HG03558 (cell line): Measurements from ENCODE around the gene SLC17A2.
"Not testable (repeated sequence)": the region's sequence is repeated elsewhere in the genome, so short reads cannot be mapped to it uniquely, and the experiment has no call there.

Experiments used
- ATAC-seq: cut with Tn5 transposase; IDR thresholded peaks from one replicate; pipeline ENCODE4 v1.9.1; 2021; ENCODE audit warnings: moderate number of reproducible peaks; ENCODE audit not compliant: unreplicated experiment; ENCODE audit errors: extremely low read depth

The SLC17A2 gene

GRCh38 chr6:25953733-25954132 is 23.2 kb upstream of the SLC17A2 start:
- no peak for ATAC-seq

GRCh38 chr6:25952535-25952934 is 22.0 kb upstream of the SLC17A2 start:
- no peak for ATAC-seq

GRCh38 chr6:25951296-25952032 is 21.0 kb upstream of the SLC17A2 start:
- no peak for ATAC-seq

GRCh38 chr6:25950297-25950696 is 19.8 kb upstream of the SLC17A2 start:
- no peak for ATAC-seq

GRCh38 chr6:25949695-25950094 is 19.2 kb upstream of the SLC17A2 start:
- ATAC-seq = no peak

DNA sequence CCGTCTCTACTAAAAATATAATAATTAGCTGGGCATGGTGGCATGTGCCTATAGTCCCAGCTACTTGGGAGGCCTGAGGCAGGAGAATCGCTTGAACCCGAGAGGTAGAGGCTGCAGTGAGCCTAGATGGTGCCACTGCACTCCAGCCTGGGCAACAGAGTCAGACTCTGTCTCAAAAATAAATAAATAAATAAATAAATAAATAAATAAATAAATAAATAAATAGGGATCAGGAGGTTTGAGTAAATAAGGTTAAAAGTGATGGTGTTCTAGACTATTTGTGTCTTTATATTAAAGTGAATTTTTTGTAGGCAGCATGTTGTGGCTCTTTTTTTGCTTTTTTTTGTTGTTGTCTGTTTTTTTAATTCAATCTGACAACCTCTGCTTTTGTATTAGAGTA is 17.0 kb upstream of the SLC17A2 start:
- ATAC-seq = not testable (repeated sequence)

DNA sequence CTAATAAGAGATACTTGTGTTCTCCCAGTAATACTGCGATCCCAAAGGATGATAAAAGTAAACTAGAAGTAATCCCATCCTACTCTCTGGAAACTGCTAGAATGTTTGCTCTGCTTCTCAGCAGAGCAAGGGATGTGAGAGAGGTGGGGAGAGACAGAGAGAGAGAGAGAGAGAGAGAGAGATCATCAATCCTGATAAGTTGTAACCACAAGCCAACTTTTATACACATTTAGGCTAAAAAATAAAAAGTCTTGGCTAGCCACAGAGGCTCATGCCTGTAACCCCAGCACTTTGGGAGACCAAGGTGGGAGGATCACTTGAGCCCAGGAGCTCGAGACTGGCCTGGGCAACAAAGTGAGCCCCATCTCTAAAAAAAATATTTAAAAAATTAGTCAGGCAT is 16.1 kb upstream of the SLC17A2 start:
- no peak for ATAC-seq

DNA sequence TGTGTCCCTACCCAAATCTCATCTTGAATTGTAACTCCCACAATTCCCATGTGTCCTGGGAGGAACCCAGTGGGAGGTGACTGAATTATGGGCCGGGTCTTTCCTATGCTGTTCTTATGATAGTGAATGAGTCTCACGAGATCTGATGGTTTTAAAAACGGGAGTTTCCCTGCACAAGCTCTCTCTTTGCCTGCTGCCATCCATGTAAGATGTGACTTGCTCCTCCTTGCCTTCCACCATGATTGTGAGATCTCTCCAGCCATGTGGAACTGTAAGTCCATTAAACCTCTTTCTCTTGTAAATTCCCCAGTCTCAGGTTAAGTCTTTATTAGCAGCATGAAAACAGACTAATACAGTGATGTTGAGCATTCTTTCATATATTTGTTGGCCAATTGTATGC is 15.2 kb upstream of the SLC17A2 start:
- not testable (repeated sequence) for ATAC-seq

DNA sequence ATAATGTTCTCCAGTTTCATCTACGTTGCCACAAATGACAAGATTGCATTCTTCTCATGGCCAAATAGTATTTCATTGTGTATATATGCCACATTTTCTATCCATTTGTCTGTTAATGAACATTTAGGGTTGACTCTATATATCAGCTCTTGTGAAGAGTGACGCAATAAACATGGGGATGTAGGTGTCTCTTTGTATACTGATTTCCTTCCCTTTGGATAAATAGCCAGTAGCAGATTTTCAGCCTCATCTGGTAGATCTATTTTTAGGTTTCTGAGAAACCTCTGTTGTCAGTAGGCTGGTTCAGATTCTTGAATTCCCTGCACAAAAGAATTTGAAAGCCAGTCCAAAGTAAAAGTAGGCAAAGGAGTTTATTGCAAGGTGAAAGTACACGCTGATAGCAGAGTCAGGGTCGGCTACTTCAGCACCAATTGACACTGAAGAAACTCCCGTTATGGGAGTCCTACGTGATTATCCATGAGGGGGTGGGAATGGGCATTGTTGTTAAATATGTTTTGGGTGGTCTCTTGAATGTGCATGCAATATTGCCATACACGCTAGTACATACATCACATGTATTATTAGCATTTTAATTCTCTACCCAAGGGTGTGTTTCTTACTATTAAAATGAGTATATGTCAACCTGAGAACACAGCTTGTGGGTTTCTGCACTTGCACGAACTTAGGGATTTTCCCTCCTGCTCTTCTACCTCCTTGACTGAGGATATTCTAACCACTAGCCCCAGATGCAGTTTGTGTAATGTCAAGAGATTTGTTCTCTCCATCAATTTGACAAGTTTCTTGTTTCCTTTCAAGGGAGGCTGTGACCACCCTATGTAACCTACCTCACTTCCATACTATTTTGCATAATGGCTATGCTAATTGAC is 14.4 kb upstream of the SLC17A2 start:
- peak; percentile 85 for ATAC-seq

DNA sequence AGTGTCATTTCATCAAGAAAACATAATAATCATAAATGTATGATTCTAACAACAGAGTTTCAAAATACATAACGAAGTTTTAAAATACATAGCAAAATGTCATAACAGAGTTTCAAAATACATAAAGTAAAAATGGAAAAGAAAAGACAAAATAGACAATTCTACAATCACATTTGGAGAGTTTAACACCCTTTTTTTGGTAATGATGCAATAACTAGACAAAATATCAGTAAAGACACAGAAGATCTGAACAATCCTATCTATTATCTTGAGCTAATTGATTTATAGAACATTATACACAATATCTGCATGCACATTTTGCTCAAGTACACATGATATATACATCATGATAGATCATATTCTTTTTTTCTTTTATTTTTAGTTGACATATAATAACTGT is 13.4 kb upstream of the SLC17A2 start:
- ATAC-seq = no peak

DNA sequence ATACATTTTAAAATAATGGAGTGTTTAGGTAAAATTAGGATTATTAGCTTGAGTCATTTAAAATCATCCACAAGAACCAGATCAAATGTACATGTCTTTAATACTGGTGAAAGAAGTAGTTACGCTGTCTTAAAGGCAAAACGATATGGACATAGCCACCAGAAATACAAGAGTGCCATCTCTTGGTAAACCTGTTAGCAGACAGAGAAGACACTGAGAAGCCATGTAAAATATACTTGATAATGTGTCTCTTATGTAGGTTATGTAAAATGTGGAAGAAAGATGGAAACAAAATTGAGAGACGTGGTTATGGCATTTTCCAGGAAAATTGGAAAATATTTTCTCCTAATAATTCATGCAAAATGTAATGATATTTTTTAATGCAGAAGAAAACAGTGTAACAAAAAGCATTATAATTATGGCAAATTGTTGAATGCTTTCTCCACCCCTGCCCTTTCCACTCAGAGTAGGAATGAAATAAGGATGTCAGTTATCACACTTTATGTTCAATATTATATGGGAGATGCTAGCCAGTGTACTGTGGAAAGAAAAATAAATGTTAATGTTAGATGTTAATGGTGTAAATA is 12.2 kb upstream of the SLC17A2 start:
- no peak for ATAC-seq

- ATAC-seq = no peak
Measured at GRCh38 chr6:25939593-25939992, 9.1 kb upstream of the SLC17A2 start.

GRCh38 chr6:25935953-25936352 is 5.5 kb upstream of the SLC17A2 start:
- no peak for ATAC-seq

DNA sequence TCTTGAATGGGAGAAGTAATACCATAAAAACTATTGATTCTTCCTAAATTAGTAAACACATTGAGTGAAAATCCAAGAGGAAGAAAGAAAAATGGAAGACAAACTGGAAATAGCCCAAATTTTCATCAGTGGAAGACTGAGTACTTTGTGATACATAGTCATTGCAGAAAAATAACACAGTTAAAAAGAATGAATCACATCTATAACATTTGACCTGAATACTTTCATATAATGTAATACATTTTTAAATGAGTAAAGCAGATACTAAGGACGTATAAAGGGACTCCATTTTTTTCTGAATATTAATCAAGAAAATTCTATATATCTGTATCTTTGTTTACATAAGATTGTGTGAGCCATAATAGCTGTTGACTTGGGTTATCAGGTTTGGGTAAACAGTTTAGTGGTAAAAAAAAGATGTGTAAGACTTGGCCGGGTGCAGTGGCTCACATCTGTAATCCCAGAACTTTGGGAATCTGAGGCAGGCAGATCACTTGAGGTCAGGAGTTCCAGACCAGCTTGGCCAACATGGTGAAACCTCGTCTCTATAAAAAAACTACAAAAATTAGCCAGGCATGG is 4.3 kb upstream of the SLC17A2 start:
- ATAC-seq = no peak

DNA sequence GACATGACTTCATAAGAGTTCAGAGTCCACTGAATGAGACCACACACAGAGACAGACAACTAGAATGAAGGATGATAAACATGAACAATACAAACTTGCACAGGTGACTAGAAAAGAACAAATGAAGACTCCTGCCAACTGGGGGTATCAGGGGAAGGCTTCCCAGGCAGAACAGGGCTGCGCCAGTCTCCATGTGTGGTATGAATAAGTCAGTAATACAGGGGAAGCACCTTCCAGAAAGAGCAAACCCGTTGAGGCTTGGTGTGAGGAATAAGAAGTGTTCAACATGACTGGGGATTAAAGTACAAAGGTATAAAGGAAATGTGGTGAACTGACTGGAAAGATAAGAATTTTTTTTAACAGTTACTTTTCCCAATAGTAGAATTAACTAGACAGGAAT is 3.7 kb upstream of the SLC17A2 start:
- ATAC-seq = no peak

DNA sequence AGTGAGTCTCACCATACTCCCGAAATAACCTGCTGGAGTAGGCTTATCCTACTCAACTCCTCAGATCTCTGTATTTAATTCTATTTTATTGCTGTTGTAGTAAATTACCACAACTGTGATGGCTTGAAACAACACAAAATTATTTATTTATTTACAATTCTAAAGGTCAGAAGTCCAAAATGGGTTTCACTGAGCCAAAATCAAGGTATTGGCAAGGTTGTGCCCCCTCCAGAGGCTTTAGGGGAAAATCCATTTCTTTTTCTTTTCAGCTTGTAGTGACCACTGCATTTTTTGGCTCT is 869 bp upstream of the SLC17A2 start:
- no peak for ATAC-seq

- not testable (repeated sequence) for ATAC-seq
Measured at GRCh38 chr6:25929785-25930184, 706 bp downstream of the SLC17A2 start.

DNA sequence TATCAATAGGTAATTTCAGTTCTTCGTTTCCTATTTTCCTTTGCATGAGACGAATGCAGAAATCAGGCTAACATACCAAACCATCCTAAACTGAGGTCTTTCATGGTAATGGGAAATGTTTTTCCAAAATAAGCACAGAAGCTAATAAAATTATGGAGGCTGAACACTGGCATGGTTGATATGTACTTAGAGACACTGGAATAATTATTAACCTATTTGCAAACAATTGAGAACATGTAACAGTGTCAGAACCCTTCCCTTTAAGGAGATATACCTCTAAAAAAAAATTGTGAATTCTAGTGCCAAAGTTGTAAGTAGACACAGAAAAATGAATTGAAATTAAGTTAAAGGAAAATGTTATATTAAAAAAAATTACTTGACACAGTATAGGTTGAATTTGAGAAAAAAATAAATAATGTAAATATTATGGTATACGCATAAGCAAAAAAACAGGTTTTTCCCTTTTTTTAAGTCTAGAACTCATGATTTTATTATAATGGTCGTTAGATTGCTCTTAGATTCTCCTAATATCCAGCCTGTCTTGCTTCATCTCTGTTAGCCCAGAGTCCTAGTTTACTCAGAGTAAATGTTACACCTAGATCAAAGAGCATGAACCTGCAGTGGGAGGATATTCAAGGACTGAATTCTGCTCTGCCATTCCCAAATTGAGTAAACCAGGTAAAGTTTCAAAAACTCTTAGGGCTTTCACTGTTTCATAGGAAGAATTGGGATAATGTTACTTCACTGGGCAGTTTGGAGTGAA is 1.7 kb downstream of the SLC17A2 start:
- ATAC-seq = no peak

DNA sequence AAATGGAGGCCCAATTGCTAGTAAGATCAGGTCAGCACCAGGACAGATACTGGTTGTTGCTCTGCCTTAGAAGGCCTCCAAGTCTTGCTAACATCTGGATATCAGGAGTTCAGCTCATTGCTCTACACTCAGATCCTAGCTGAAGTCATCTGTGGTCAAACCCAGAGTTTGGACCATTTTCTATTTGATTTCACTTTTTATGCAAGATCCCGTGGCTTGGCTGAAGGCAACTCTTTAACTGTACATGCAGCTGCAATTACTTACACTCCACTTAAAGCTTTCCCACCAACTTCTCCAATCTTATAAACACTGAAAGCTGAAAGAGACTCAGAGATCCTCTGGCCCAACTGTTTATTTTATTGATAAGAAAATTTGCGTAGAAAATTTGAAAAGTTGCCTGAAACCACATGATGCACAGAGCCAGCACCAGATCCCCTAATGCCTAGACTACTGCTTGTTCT is 2.7 kb downstream of the SLC17A2 start:
- no peak for ATAC-seq

- no peak for ATAC-seq
Measured at GRCh38 chr6:25927178-25927577, 3.3 kb downstream of the SLC17A2 start.
